Kidney (tissue), 14 donors: ENCODE results near the gene MAN2A2. TPM values are rescaled to one million over a fixed set of nuclear protein-coding genes. Genes with fewer than 3 reads are reported as not detected.

Source experiments
- DNase-seq, 5 donors: peaks; one replicate each; pipeline ENCODE4 v3.0.0-alpha.2; 2013 to 2020
- FAIRE-seq: peaks from 2 replicates; lab custom pipeline; 2012; peaks lifted over from hg19 to GRCh38; lab: Jason Lieb, UNC
- H3K27ac ChIP-seq, 2 donors: one replicate each; pipeline ENCODE4 v1.7.0; 2013; ENCODE audit warnings: low read depth in 2 of 2, low read length in 2 of 2, inconsistent platforms in 1 of 2
- H3K27me3 ChIP-seq: one replicate; pipeline ENCODE4 v1.7.1; 2013; ENCODE audit warnings: low read length, inconsistent platforms; ENCODE audit not compliant: control insufficient read depth, insufficient read depth
- H3K36me3 ChIP-seq, 3 donors: one replicate each; pipeline versions ENCODE4 v1.7.0 to v1.7.1; 2013; ENCODE audit warnings: low read length in 3 of 3, control low read depth in 1 of 3, inconsistent platforms in 1 of 3; ENCODE audit not compliant: insufficient read depth in 3 of 3, control insufficient read depth in 2 of 3
- H3K4me1 ChIP-seq, 3 donors: one replicate each; pipeline versions ENCODE4 v1.7.0 to v1.7.1; 2013; ENCODE audit warnings: low read length in 3 of 3, inconsistent platforms in 1 of 3, low read depth in 1 of 3; ENCODE audit not compliant: control insufficient read depth in 2 of 3, insufficient read depth in 2 of 3
- H3K4me3 ChIP-seq, 3 donors: one replicate each; pipeline versions ENCODE4 v1.7.0 to v1.8.1; 2013; ENCODE audit warnings: low read length in 3 of 3, control low read depth in 1 of 3, inconsistent platforms in 1 of 3
- H3K9ac ChIP-seq, 3 donors: one replicate each; pipeline versions ENCODE4 v1.7.0 to v1.7.1; 2013; ENCODE audit warnings: low read length in 3 of 3, control low read depth in 1 of 3, inconsistent platforms in 1 of 3
- H3K9me3 ChIP-seq, 3 donors: one replicate each; pipeline versions ENCODE4 v1.7.0 to v1.7.1; 2013; ENCODE audit warnings: low read length in 3 of 3, control low read depth in 1 of 3, inconsistent platforms in 1 of 3; ENCODE audit not compliant: control insufficient read depth in 2 of 3, insufficient read depth in 1 of 3
- CTCF ChIP-seq: IDR thresholded peaks from 3 replicates; pipeline ENCODE4 v1.5.1; 2012; ENCODE audit warnings: mild to moderate bottlenecking, moderate library complexity, borderline replicate concordance; ENCODE audit not compliant: insufficient read depth; ENCODE audit errors: extremely low read depth
- intact Hi-C: fragments of 100-400 bp; cut with DNase I; formaldehyde crosslinking; loops from one replicate; pipeline ENCODE4 v1.11.1; 2022
- polyA plus RNA-seq: library from polyadenylated mRNA; stranded (reverse); fragments of 350-450 nt; fragmentation: Illumina TruSeq; extraction: RNeasy Lipid Tissue Mini Kit (QIAGEN cat#74804); gene quantifications from one replicate; pipeline ENCODE4 v1.2.3, GENCODE V29; 2014; ENCODE audit warnings: low read depth, low replicate concordance; ENCODE audit not compliant: insufficient read depth
- total RNA-seq: library from RNA; stranded (reverse); fragmentation: NEBNext Ultra II Directional; extraction: Animal tissue kit (Norgen Biotek cat#: 25700); gene quantifications from one replicate; pipeline ENCODE4 v1.2.1, GENCODE V29; 2021
- donor health status: control.
- donor health status: control.
- donor health status: control.
- donor health status: control.
- donor health status: control.
- donor health status: DM: yes; HTN: yes; CAD: no.
- donor health status: Normal renal cell carcinoma (clear cell type).

The MAN2A2 gene
- total and polyA plus RNA-seq, 2 donors from 2014 or later: 11.4 to 56.3 TPM

- Histone ChIP-seq H3K27ac (no peak overlapping the region), H3K4me1 (peaks cover 0 to 14% (median 3%) of the 10 kb centered on the region in 3 donors), H3K27me3 (no peaks in the 10 kb centered on the region), H3K36me3 (peaks cover 2 to 35% (median 17%) of the 10 kb centered on the region in 3 donors), H3K9me3 (no peaks in the 10 kb centered on the region), H3K4me3 (no peak overlapping the region), H3K9ac (no peak overlapping the region)
- no peak for DNase-seq
- intact Hi-C loops: no loop called here
- FAIRE-seq: no peak
- TF ChIP-seq CTCF: no peak
Measured at GRCh38 chr15:90876512-90877170, 26.5 kb upstream of the MAN2A2 start.

GRCh38 chr15:90877315-90877714 is 25.8 kb upstream of the MAN2A2 start:
- intact Hi-C loops: no loop called here
- Histone ChIP-seq H3K9me3 (no peaks in the 10 kb centered on the region), H3K4me3 (no peak overlapping the region), H3K27me3 (no peaks in the 10 kb centered on the region), H3K4me1 (peaks cover 0 to 14% (median 3%) of the 10 kb centered on the region in 3 donors), H3K9ac (no peak overlapping the region), H3K27ac (no peak overlapping the region), H3K36me3 (peaks cover 2 to 35% (median 17%) of the 10 kb centered on the region in 3 donors)
- FAIRE-seq: no peak
- no peak for TF ChIP-seq CTCF
- no peak for DNase-seq

GRCh38 chr15:90877996-90878395 is 25.1 kb upstream of the MAN2A2 start:
- no peak for DNase-seq
- intact Hi-C loops: no loop called here
- H3K36me3 ChIP-seq: peaks cover 2 to 35% (median 17%) of the 10 kb centered on the region in 3 donors
- no peaks in the 10 kb centered on the region for H3K9me3 ChIP-seq
- no peaks in the 10 kb centered on the region for H3K27me3 ChIP-seq
- no peak overlapping the region for H3K9ac ChIP-seq
- no peak for FAIRE-seq
- H3K27ac ChIP-seq: no peak overlapping the region
- H3K4me3 ChIP-seq: no peak overlapping the region
- TF ChIP-seq CTCF: no peak
- H3K4me1 ChIP-seq: peaks cover 0 to 10% (median 3%) of the 10 kb centered on the region in 3 donors
